Fibroblast of lung (primary cell): Measurements from ENCODE around the gene THRA. TPM values are rescaled to one million over a fixed set of nuclear protein-coding genes. Genes with fewer than 3 reads are reported as not detected.

Source experiments
- DNase-seq, 2 donors: peaks; one replicate each; pipeline versions ENCODE4 v3.0.0 to v3.0.0-alpha.2; 2010; ENCODE audit warnings: low read depth in 2 of 2
- H2AFZ ChIP-seq: 2 replicates; pipeline ENCODE4 v1.5.1; 2012; ENCODE audit warnings: low read length, control low read depth, inconsistent platforms
- H3K27ac ChIP-seq: 2 replicates; pipeline ENCODE4 v1.5.1; 2011; ENCODE audit warnings: low read length, control low read depth; ENCODE audit not compliant: insufficient read depth
- H3K27me3 ChIP-seq: 2 replicates; pipeline ENCODE4 v1.5.1; 2011; ENCODE audit warnings: mild to moderate bottlenecking, low read length; ENCODE audit not compliant: control insufficient read depth, insufficient read depth
- H3K36me3 ChIP-seq: 2 replicates; pipeline ENCODE4 v1.5.1; 2011; ENCODE audit warnings: low read length; ENCODE audit not compliant: control insufficient read depth, insufficient read depth
- H3K4me1 ChIP-seq: 2 replicates; pipeline ENCODE4 v1.5.1; 2011; ENCODE audit warnings: low read length; ENCODE audit not compliant: control insufficient read depth, insufficient read depth; ENCODE audit errors: extremely low read depth
- H3K4me2 ChIP-seq: 2 replicates; pipeline ENCODE4 v1.5.1; 2011; ENCODE audit warnings: low read length, control low read depth; ENCODE audit not compliant: insufficient read depth; ENCODE audit errors: extremely low read depth
- H3K4me3 ChIP-seq, 4 experiments: fragments of 200-600 bp in 1 of 4; sonication (generic) in 1 of 4; replicated peaks in 1 of 4; 2 replicates each; pipeline ENCODE4 v1.5.1; 2011 to 2016; ENCODE audit warnings: low read length in 4 of 4, low read depth in 3 of 4, mild to moderate bottlenecking in 3 of 4, control low read depth in 2 of 4, inconsistent platforms in 1 of 4, mixed read lengths in 1 of 4; ENCODE audit not compliant: insufficient read depth in 1 of 4; ENCODE audit errors: control extremely low read depth in 1 of 4
- H3K79me2 ChIP-seq: 2 replicates; pipeline ENCODE4 v1.5.1; 2012; ENCODE audit warnings: mild to moderate bottlenecking, low read length, inconsistent platforms; ENCODE audit not compliant: control insufficient read depth, insufficient read depth
- H3K9ac ChIP-seq: 2 replicates; pipeline ENCODE4 v1.5.1; 2011; ENCODE audit warnings: mild to moderate bottlenecking, low read length, control low read depth; ENCODE audit not compliant: insufficient read depth
- H3K9me3 ChIP-seq: 2 replicates; pipeline ENCODE4 v1.5.1; 2012; ENCODE audit warnings: low read depth, low read length; ENCODE audit not compliant: control insufficient read depth, insufficient read depth
- H4K20me1 ChIP-seq: 2 replicates; pipeline ENCODE4 v1.5.1; 2011; ENCODE audit warnings: low read length; ENCODE audit not compliant: control insufficient read depth, insufficient read depth; ENCODE audit errors: extremely low read depth
- EZH2 ChIP-seq: IDR thresholded peaks from 2 replicates; pipeline ENCODE4 v1.5.1; 2012; ENCODE audit warnings: low read length, control low read depth, mild to moderate bottlenecking; ENCODE audit errors: missing control alignments
- polyA plus RNA-seq, 2 donors: library from polyadenylated mRNA; depleted of rRNA in 1 of 2; stranded (reverse) in 1 of 2; unstranded in 1 of 2; fragments of >200 nt; gene quantifications; 2 replicates each; pipeline ENCODE4 v1.2.1, GENCODE V29; 2011 to 2012; ENCODE audit warnings: missing spikeins in 1 of 2
- total RNA-seq: library from RNA; depleted of rRNA; stranded (reverse); fragments of >200 nt; gene quantifications from 2 replicates; pipeline ENCODE4 v1.2.1, GENCODE V29; 2014
- TF ChIP-seq, protein P1 (sequence below), 2 donors: IDR thresholded peaks in 1 of 2; conservative IDR thresholded peaks in 1 of 2; 1 replicate in 1 of 2; 2 replicates in 1 of 2; pipeline ENCODE4 v1.5.1; 2011 to 2012; ENCODE audit warnings: low read length in 2 of 2, control low read depth in 1 of 2, inconsistent platforms in 1 of 2, low read depth in 1 of 2, mild to moderate bottlenecking in 1 of 2

Gene THRA
- total and polyA plus RNA-seq, 2 donors (not counting 1 experiment from before 2014, with no cell fraction given), result 27.2 to 52.8 TPM

DNA sequence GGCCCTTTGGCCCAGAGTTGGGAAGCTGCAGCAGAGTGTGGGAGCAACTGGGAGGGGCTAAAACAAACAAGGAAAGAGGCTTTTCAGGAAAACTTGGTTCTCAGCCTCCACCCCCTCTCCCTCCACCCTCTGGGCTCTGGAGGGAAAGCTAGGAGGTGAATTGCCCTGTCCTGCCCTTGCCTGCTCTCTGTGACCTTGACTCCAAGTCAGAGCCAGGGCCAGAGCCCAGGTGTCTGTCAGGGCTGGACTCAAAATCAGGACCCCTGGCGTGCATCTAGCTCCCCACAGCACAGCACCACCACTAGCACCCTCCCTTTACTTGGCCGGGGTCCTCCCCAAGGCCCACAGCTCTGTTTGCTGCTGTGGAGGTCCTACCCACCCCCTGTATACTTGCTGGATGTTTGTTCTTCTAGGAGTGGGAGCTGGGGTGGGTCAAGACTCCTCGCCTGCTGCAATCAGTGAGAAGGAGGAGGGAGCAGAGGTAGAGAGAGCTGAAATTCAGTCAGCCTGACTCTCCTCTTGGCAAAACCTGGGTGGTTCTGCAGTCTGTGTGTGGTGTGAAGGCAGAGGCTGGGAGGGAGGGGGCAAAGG lies 40.4 kb downstream of the THRA start:
- TF ChIP-seq, protein P1, sequence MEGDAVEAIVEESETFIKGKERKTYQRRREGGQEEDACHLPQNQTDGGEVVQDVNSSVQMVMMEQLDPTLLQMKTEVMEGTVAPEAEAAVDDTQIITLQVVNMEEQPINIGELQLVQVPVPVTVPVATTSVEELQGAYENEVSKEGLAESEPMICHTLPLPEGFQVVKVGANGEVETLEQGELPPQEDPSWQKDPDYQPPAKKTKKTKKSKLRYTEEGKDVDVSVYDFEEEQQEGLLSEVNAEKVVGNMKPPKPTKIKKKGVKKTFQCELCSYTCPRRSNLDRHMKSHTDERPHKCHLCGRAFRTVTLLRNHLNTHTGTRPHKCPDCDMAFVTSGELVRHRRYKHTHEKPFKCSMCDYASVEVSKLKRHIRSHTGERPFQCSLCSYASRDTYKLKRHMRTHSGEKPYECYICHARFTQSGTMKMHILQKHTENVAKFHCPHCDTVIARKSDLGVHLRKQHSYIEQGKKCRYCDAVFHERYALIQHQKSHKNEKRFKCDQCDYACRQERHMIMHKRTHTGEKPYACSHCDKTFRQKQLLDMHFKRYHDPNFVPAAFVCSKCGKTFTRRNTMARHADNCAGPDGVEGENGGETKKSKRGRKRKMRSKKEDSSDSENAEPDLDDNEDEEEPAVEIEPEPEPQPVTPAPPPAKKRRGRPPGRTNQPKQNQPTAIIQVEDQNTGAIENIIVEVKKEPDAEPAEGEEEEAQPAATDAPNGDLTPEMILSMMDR (conservative IDR thresholded peaks at IDR 0.05 in 1 of 2, IDR thresholded peaks at IDR 0.05 in 1 of 2; ENCODE audit: low read depth in 1 of 2, low read length in 2 of 2), result no peak
- H4K20me1 ChIP-seq, result no peaks in the 10 kb centered on the region
- no peak overlapping the region for H3K9ac ChIP-seq
- no peak for DNase-seq
- no peak overlapping the region for H3K4me2 ChIP-seq
- H3K4me3 ChIP-seq, result no peak overlapping the region
- no peaks in the 10 kb centered on the region for H3K27me3 ChIP-seq
- H3K79me2 ChIP-seq, result peaks cover 16% of the 10 kb centered on the region
- no peaks in the 10 kb centered on the region for H3K9me3 ChIP-seq
- H3K36me3 ChIP-seq, result no peaks in the 10 kb centered on the region
- no peak overlapping the region for H2AFZ ChIP-seq
- H3K27ac ChIP-seq, result no peak overlapping the region
- peaks cover 28% of the 10 kb centered on the region for H3K4me1 ChIP-seq

DNA sequence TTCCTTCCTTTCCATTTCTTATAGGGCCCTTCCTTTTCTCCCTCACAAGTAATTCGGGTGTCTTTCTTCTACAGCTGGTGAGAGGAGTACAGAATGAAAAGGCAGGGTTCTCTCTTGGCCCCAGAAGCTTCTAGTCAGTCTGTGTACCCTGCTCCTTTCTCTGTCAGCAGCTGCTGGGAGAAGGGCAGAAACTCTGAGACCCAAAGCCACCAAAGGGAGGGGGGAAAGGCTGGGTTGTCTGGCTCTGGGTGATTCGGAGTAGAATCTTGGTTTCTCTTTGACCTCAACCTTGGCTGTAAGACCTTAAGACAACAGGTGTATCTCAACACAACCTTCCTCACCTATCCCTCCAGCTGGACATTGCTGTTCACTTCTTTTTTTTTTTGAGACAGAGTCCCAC lies 40.9 kb downstream of the THRA start:
- no peak for DNase-seq
- Histone ChIP-seq H3K9ac (no peak overlapping the region), H3K9me3 (no peaks in the 10 kb centered on the region), H3K27ac (no peak overlapping the region), H3K79me2 (peaks cover 11% of the 10 kb centered on the region), H2AFZ (no peak overlapping the region), H4K20me1 (no peaks in the 10 kb centered on the region), H3K27me3 (no peaks in the 10 kb centered on the region), H3K4me1 (peaks cover 26% of the 10 kb centered on the region), H3K4me3 (no peak overlapping the region), H3K4me2 (no peak overlapping the region), H3K36me3 (no peaks in the 10 kb centered on the region)
- TF ChIP-seq EZH2, result no peak
- TF ChIP-seq, protein P1 (conservative IDR thresholded peaks at IDR 0.05 in 1 of 2, IDR thresholded peaks at IDR 0.05 in 1 of 2; ENCODE audit: low read depth in 1 of 2, low read length in 2 of 2), result no peak

DNA sequence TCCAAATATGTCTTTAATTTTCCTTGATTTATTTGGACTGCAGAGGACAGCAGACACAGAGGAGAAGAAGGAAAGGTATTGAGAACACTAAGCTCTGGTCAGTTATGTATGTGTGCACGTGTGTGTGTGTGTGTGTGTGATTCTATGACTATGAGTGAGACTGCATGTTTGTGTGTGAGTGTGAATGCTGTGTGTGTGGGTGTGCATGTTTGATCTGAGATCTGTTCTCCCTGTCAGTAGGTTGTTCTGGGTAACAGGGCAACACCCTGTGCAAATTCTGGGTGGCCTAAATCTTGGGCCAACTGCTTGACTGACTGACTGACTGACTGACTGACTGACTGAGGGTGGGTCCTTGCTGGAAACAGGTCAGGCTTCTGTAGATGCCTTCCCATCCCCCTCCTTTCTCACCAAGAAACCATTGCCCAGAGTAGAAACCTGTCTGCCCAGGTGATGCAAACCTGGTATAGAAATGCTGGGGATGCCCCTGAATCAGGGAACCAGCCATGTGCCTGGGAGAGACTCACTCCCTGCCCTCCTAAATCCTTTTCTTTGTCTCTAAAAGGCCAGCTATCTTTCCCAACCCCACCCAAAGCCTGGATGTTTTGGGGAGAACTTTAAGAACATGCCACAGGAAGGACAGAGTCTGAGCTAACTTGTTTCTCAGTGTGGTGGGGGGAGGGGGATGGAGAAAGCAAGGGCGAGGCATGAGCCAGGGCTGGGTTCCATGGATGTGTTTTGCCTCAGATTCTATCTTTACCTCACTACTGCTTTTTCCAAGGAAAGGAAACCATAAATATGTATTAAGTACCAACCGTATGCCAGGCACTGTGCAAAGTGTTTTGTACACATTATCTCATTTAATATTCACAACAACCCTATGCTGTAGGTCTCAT lies 42.1 kb downstream of the THRA start:
- no peak overlapping the region for H3K4me3 ChIP-seq
- no peaks in the 10 kb centered on the region for H3K27me3 ChIP-seq
- DNase-seq, result no peak
- no peak overlapping the region for H3K9ac ChIP-seq
- H3K4me2 ChIP-seq, result no peak overlapping the region
- TF ChIP-seq, protein P1 (conservative IDR thresholded peaks at IDR 0.05 in 1 of 2, IDR thresholded peaks at IDR 0.05 in 1 of 2; ENCODE audit: low read depth in 1 of 2, low read length in 2 of 2), result no peak
- TF ChIP-seq EZH2, result no peak
- H4K20me1 ChIP-seq, result no peaks in the 10 kb centered on the region
- peaks cover 31% of the 10 kb centered on the region for H3K4me1 ChIP-seq
- H2AFZ ChIP-seq, result no peak overlapping the region
- H3K27ac ChIP-seq, result no peak overlapping the region
- H3K79me2 ChIP-seq, result peaks cover 5% of the 10 kb centered on the region
- no peaks in the 10 kb centered on the region for H3K36me3 ChIP-seq
- H3K9me3 ChIP-seq, result no peaks in the 10 kb centered on the region
